T-helper 22 cell (primary cell): ENCODE data around the gene RSPH1.

Experiments
- DNase-seq: peaks from one replicate; pipeline ENCODE4 v3.0.0-alpha.2; 2020; ENCODE audit warnings: low read depth

The RSPH1 gene

GRCh38 chr21:42426876-42427480, 69.0 kb downstream of the RSPH1 start:
- DNase-seq, result no peak

GRCh38 chr21:42426424-42426823, 69.6 kb downstream of the RSPH1 start:
- no peak for DNase-seq

- no peak for DNase-seq
These were observed 70.4 kb downstream of the RSPH1 start for GRCh38 chr21:42425591-42425990.

GRCh38 chr21:42424914-42425541, 71.0 kb downstream of the RSPH1 start:
- peak; percentile 78 for DNase-seq

GRCh38 chr21:42423685-42424084, 72.3 kb downstream of the RSPH1 start:
- DNase-seq, result no peak

- peak; percentile 51 for DNase-seq
These were observed 72.8 kb downstream of the RSPH1 start for GRCh38 chr21:42423197-42423675.
